ENCODE data around the gene CREB3L2.
"Not testable (repeated sequence)": the region's sequence is repeated elsewhere in the genome, so short reads cannot be mapped to it uniquely, and the experiment has no call there.

CREB3L2 gene

DNA sequence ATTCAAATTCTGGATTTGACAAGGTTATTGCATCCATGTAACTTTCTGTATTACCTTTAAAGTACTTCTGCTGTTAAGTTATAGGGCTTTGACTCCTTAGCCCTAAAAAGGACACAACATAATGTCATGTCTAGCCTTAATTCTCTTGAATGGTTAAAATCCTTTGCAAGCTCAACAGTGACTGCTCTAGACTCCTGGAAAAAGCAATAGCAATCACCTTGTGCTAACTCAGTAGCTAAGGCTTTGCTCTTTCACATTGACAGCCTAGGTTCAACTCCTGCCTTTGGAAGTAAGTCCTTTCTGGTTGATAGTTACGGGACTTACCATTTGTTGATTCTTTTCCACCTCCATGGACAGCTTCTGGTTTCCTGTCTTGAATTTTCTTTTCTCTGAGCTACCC is 16.1 kb upstream of the CREB3L2 start:
- in situ Hi-C loops (cut with HindIII; ENCODE audit: low sequenced_read_pairs) = no loop called here
- TF ChIP-seq, protein P1, sequence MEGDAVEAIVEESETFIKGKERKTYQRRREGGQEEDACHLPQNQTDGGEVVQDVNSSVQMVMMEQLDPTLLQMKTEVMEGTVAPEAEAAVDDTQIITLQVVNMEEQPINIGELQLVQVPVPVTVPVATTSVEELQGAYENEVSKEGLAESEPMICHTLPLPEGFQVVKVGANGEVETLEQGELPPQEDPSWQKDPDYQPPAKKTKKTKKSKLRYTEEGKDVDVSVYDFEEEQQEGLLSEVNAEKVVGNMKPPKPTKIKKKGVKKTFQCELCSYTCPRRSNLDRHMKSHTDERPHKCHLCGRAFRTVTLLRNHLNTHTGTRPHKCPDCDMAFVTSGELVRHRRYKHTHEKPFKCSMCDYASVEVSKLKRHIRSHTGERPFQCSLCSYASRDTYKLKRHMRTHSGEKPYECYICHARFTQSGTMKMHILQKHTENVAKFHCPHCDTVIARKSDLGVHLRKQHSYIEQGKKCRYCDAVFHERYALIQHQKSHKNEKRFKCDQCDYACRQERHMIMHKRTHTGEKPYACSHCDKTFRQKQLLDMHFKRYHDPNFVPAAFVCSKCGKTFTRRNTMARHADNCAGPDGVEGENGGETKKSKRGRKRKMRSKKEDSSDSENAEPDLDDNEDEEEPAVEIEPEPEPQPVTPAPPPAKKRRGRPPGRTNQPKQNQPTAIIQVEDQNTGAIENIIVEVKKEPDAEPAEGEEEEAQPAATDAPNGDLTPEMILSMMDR (IDR thresholded peaks at IDR 0.05; ENCODE audit: low read depth, low read length) = no peak
- DNase-seq (ENCODE audit: low read depth, low spot score) = no peak
- no peak overlapping the region for H3K4me3 ChIP-seq (ENCODE audit: low read depth, low read length)

DNA sequence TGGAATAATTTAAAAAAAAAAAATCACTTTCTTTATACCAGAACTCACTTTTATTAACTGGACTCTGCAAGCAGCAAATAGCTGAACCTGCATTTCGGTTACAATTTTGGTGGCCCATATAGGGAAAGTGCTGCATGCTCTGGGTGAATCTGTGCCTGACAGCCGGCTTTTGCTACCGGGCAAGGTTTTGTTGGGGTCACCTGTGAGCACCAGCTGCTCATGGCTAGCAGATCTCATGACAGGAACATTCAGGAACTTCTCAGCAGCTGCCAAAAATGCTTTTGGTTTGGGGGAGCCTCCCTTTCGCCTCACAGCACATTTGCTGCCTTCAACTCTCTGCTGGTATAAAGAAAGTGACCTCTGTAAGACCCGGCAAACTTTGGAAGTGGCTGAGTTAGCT is 13.2 kb upstream of the CREB3L2 start:
- TF ChIP-seq, protein P1 (IDR thresholded peaks at IDR 0.05; ENCODE audit: low read depth, low read length) = no peak
- H3K4me3 ChIP-seq (ENCODE audit: low read depth, low read length) = no peak overlapping the region
- in situ Hi-C loops (cut with HindIII; ENCODE audit: low sequenced_read_pairs) = no loop called here
- no peak for DNase-seq (ENCODE audit: low read depth, low spot score)

DNA sequence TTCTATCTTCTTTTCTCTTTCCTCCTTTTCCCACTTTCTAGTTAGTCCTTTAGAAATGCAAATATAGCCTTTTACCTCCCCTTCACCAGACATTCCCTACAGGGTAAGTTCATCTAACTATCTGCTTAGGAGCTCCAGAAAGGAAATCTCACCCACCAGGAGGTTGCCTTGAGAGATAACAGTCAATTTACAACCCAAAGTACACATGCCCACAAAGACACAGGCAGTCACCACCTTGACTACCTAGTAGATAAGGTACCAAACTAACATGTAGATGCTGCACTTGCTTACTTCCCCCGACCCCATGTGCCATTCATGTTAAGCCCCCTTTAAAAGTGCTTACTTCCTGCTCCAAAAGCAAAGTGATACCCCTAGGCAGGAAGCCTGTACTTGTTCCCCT is 12.8 kb upstream of the CREB3L2 start:
- no peak overlapping the region for H3K4me3 ChIP-seq (ENCODE audit: low read depth, low read length)
- DNase-seq (ENCODE audit: low read depth, low spot score) = no peak
- in situ Hi-C loops (cut with HindIII; ENCODE audit: low sequenced_read_pairs) = no loop called here
- TF ChIP-seq, protein P1 (IDR thresholded peaks at IDR 0.05; ENCODE audit: low read depth, low read length) = no peak

DNA sequence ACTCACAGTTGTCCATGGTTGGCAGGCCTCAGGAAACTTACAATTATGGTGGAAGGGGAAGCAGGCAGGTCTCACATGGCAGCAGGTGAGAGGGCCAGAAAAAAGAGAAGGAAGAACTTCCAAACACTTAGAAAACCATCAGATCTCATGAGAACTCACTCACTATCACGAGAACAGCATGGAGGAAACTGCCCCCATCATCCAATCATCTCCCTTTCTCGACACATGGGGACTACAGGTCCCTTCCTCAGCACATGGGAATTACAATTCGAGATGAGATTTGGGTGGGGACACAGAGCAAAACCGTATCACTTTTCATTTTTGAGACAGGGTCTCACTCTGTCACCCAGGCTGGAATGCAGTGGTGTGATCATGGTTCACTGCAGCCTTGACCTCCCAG is 12.3 kb upstream of the CREB3L2 start:
- H3K4me3 ChIP-seq (ENCODE audit: low read depth, low read length); DNase-seq (ENCODE audit: low read depth, low spot score); in situ Hi-C loops (cut with HindIII; ENCODE audit: low sequenced_read_pairs): not testable (repeated sequence)

DNA sequence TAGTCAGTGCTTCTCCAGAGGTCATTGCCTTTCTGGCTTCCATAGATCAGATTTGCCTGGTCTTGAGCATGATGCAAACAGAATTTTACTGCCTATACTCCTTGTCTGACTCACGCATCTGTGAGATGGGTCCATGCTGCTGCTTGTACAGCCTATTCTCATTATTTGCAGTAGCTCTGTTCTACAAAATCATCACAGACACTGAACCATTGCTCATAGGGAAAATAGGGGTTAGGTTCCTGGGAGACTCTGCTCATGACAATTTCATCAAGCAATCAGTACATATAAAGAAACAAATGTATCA is 7.4 kb upstream of the CREB3L2 start:
- in situ Hi-C loops (cut with HindIII; ENCODE audit: low sequenced_read_pairs) = no loop called here
- TF ChIP-seq, protein P1 (IDR thresholded peaks at IDR 0.05; ENCODE audit: low read depth, low read length) = no peak
- no peak overlapping the region for H3K4me3 ChIP-seq (ENCODE audit: low read depth, low read length)
- DNase-seq (ENCODE audit: low read depth, low spot score) = no peak

DNA sequence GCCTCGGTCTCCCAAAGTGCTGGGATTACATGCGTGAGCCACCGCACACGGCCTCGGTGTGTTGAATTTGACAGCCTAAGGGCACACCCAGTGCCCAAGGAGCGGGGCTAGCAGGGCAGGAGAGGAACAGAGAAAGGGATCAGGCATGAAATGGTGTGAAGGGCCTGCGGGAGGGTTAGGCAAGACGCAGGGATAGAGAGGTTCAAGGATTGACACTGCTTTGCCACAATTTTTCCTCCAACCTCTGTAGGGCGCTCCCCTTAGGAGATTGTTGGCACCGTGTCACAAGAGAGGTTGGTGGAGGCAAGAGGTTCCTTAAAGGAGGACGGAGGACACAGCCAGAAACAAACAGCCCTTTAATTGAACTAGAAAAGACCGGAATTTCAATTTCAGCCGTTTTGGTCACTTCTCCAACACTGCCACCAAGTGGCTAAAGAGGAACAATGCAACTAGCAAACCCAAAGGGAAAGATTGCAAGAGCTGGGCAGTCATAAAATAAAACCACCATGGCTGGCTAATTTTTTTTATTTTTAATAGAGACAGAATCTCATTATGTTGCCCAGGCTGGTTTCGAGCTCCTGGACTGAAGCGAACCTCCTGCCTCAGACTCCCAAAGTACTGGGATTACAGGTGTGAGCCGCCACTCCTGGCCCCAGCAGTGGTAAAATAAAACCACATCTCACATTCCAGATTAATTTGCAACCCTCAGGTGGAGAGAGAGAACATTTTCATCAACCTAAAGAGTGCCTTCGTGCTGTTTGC is 6.9 kb upstream of the CREB3L2 start:
- peak; percentile 75 for DNase-seq (ENCODE audit: low read depth, low spot score)
- no peak overlapping the region for H3K4me3 ChIP-seq (ENCODE audit: low read depth, low read length)
- TF ChIP-seq, protein P1 (IDR thresholded peaks at IDR 0.05; ENCODE audit: low read depth, low read length) = peak; percentile 84
- in situ Hi-C loops (cut with HindIII; ENCODE audit: low sequenced_read_pairs) = no loop called here

DNA sequence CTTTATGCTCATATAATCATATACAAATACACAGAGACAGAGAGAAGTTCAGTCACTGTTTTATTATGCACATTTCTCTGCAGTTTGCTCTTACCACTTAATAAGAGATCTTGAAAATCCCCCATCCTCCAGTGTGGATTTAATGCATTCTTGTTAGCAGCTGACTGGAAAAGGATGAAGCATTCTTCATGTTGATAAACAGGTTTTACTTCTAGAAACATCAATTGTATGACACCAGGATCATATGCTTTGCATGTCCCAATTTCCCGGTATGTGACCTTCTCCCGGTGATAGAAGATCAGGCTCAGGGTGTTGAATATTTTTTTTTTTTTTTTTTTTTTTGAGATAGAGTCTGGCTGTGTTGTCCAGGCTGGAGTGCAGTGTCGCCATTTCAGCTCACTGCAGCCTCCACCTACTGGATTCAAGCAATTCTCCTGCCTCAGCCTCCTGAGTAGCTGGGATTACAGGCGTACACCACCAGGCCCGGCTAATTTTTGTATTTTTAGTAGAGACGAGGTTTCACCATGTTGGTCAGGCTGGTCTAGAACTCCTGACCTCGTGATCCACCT is 6.2 kb upstream of the CREB3L2 start:
- in situ Hi-C loops (cut with HindIII; ENCODE audit: low sequenced_read_pairs) = no loop called here
- TF ChIP-seq, protein P1 (IDR thresholded peaks at IDR 0.05; ENCODE audit: low read depth, low read length) = no peak
- DNase-seq (ENCODE audit: low read depth, low spot score) = no peak
- H3K4me3 ChIP-seq (ENCODE audit: low read depth, low read length) = no peak overlapping the region
